ENCODE data around the gene GREB1.
A peak's percentile ranks its signal among the peaks of the same experiment; 100 is the strongest.

The GREB1 gene

DNA sequence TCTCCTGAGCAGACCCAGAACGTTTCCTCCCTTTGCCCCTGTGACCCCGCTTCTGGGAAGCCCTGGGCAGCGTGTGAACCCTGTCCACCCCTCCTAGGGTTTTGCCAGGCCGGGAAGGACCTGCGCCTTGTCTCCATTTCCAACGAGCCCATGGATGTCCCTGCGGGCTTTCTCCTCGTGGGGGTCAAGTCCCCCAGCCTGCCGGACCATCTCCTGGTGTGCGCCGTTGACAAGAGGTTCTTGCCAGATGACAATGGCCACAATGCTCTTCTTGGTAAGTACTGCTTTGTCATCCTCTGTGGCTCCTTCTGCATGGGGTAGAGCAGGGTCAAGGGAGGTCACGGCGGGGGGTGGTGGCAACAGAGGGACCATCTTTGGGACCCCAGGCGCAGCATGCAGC, 32.5 kb downstream of the GREB1 start:
- WGBS, result 92% methylated on average over 13 of the region's 14 CpGs
- H3K9me3 ChIP-seq (ENCODE audit: control insufficient read depth, low read length), result no peaks in the 10 kb centered on the region
- H2BK15ac ChIP-seq (ENCODE audit: low read depth, poor library complexity, severe bottlenecking), result peak overlapping the region; percentile 65
- H3K27me3 ChIP-seq (ENCODE audit: control insufficient read depth in 1 of 2, insufficient read depth in 1 of 2, low read length in 2 of 2), result peaks cover 6 to 48% of the 10 kb centered on the region in 2 experiments
- H2BK12ac ChIP-seq (ENCODE audit: low read length in 2 of 2), result peak overlapping the region in 1 of 2 experiments; percentile 29
- no peak overlapping the region for H3K4ac ChIP-seq (ENCODE audit: low read depth in 1 of 2, low read length in 2 of 2)
- no peaks in the 10 kb centered on the region for H3K79me1 ChIP-seq (replicated peaks; ENCODE audit: low read length, poor library complexity, severe bottlenecking)
- no peak overlapping the region for H3K14ac ChIP-seq (ENCODE audit: low read length in 2 of 2)
- H3K27ac ChIP-seq (ENCODE audit: low read length, poor library complexity, severe bottlenecking), result no peak overlapping the region
- no peak overlapping the region for H3K18ac ChIP-seq (ENCODE audit: low read depth in 1 of 2, low read length in 2 of 2)
- H2AFZ ChIP-seq (ENCODE audit: low read depth, low read length), result no peak overlapping the region
- no peaks in the 10 kb centered on the region for H3K36me3 ChIP-seq (ENCODE audit: control insufficient read depth in 1 of 2, insufficient read depth in 2 of 2, low read depth in 1 of 2, low read length in 2 of 2)
- peaks cover 5% of the 10 kb centered on the region for H3K4me1 ChIP-seq (ENCODE audit: control insufficient read depth, insufficient read depth, low read depth, low read length)
- H2BK5ac ChIP-seq (ENCODE audit: low read depth, low read length, poor library complexity, severe bottlenecking), result no peak overlapping the region
- no peak for DNase-seq
- no peak overlapping the region for H3K4me3 ChIP-seq (ENCODE audit: insufficient read depth in 1 of 2, low read depth in 1 of 2, low read length in 2 of 2)
- no peak overlapping the region for H4K8ac ChIP-seq (ENCODE audit: low read length)
- no peak overlapping the region for H3K4me2 ChIP-seq (ENCODE audit: low read length, poor library complexity, severe bottlenecking)
- no peak overlapping the region for H3K23ac ChIP-seq (ENCODE audit: low read length in 2 of 2)
- H2AK5ac ChIP-seq (ENCODE audit: low read length, severe bottlenecking), result no peak overlapping the region
- no peak overlapping the region for H2BK120ac ChIP-seq (ENCODE audit: low read depth, low read length)
- no peak overlapping the region for H4K91ac ChIP-seq (ENCODE audit: low read length)
- H3K9ac ChIP-seq (ENCODE audit: low read length), result no peak overlapping the region

DNA sequence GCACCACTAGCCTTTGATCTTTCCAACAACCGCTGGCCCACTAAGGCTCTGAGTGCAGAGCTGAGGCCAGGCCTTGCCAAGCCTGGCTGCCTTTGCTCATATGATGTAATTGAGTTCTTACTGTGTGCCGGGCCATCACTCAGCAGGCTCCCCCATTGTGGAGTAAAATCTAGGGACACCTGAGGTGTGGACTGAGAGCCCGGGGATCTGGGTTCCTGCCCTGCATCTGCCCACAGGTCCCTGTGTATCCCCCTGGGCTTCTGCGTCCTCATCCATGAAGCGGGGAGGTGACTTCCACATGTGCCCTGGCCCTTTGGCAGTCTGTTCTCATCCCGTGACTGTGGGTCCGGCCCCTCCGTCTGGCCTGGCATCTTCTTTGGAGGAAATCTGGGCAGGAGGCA, 33.8 kb downstream of the GREB1 start:
- Histone ChIP-seq H3K27ac (ENCODE audit: low read length, poor library complexity, severe bottlenecking) (no peak overlapping the region), H3K36me3 (ENCODE audit: control insufficient read depth in 1 of 2, insufficient read depth in 2 of 2, low read depth in 1 of 2, low read length in 2 of 2) (no peaks in the 10 kb centered on the region), H2BK15ac (ENCODE audit: low read depth, poor library complexity, severe bottlenecking) (peak overlapping the region; percentile 18), H2AK5ac (ENCODE audit: low read length, severe bottlenecking) (no peak overlapping the region), H3K14ac (ENCODE audit: low read length in 2 of 2) (no peak overlapping the region), H3K9me3 (ENCODE audit: control insufficient read depth, low read length) (no peaks in the 10 kb centered on the region), H4K91ac (ENCODE audit: low read length) (no peak overlapping the region), H2BK120ac (ENCODE audit: low read depth, low read length) (no peak overlapping the region), H2AFZ (ENCODE audit: low read depth, low read length) (no peak overlapping the region), H4K8ac (ENCODE audit: low read length) (no peak overlapping the region), H2BK12ac (ENCODE audit: low read length in 2 of 2) (no peak overlapping the region), H3K23ac (ENCODE audit: low read length in 2 of 2) (no peak overlapping the region), H3K79me1 (replicated peaks; ENCODE audit: low read length, poor library complexity, severe bottlenecking) (no peaks in the 10 kb centered on the region), H3K4me2 (ENCODE audit: low read length, poor library complexity, severe bottlenecking) (no peak overlapping the region), H2BK5ac (ENCODE audit: low read depth, low read length, poor library complexity, severe bottlenecking) (no peak overlapping the region), H3K4me1 (ENCODE audit: control insufficient read depth, insufficient read depth, low read depth, low read length) (peaks cover 4% of the 10 kb centered on the region), H3K4ac (ENCODE audit: low read depth in 1 of 2, low read length in 2 of 2) (no peak overlapping the region), H3K27me3 (ENCODE audit: control insufficient read depth in 1 of 2, insufficient read depth in 1 of 2, low read length in 2 of 2) (peaks cover 6 to 53% of the 10 kb centered on the region in 2 experiments), H3K9ac (ENCODE audit: low read length) (no peak overlapping the region), H3K18ac (ENCODE audit: low read depth in 1 of 2, low read length in 2 of 2) (no peak overlapping the region), H3K4me3 (ENCODE audit: insufficient read depth in 1 of 2, low read depth in 1 of 2, low read length in 2 of 2) (no peak overlapping the region)
- no peak for DNase-seq
- WGBS, result 98% methylated on average over 8 of the region's 8 CpGs

- Histone ChIP-seq H2BK5ac (ENCODE audit: low read depth, low read length, poor library complexity, severe bottlenecking) (no peak overlapping the region), H4K8ac (ENCODE audit: low read length) (peak overlapping the region; percentile 57), H2BK15ac (ENCODE audit: low read depth, poor library complexity, severe bottlenecking) (no peak overlapping the region), H3K27ac (ENCODE audit: low read length, poor library complexity, severe bottlenecking) (no peak overlapping the region), H3K23ac (ENCODE audit: low read length in 2 of 2) (no peak overlapping the region), H2AFZ (ENCODE audit: low read depth, low read length) (no peak overlapping the region), H3K36me3 (ENCODE audit: control insufficient read depth in 1 of 2, insufficient read depth in 2 of 2, low read depth in 1 of 2, low read length in 2 of 2) (no peaks in the 10 kb centered on the region), H3K14ac (ENCODE audit: low read length in 2 of 2) (no peak overlapping the region), H3K4me3 (ENCODE audit: insufficient read depth in 1 of 2, low read depth in 1 of 2, low read length in 2 of 2) (no peak overlapping the region), H3K9me3 (ENCODE audit: control insufficient read depth, low read length) (no peaks in the 10 kb centered on the region), H2BK120ac (ENCODE audit: low read depth, low read length) (no peak overlapping the region), H4K91ac (ENCODE audit: low read length) (no peak overlapping the region), H2AK5ac (ENCODE audit: low read length, severe bottlenecking) (no peak overlapping the region), H3K9ac (ENCODE audit: low read length) (no peak overlapping the region), H3K18ac (ENCODE audit: low read depth in 1 of 2, low read length in 2 of 2) (peak overlapping the region in 1 of 2 experiments; percentile 10), H3K79me1 (replicated peaks; ENCODE audit: low read length, poor library complexity, severe bottlenecking) (no peaks in the 10 kb centered on the region), H3K27me3 (ENCODE audit: control insufficient read depth in 1 of 2, insufficient read depth in 1 of 2, low read length in 2 of 2) (peaks cover 6 to 60% of the 10 kb centered on the region in 2 experiments), H3K4me1 (ENCODE audit: control insufficient read depth, insufficient read depth, low read depth, low read length) (peaks cover 7% of the 10 kb centered on the region), H3K4ac (ENCODE audit: low read depth in 1 of 2, low read length in 2 of 2) (no peak overlapping the region), H2BK12ac (ENCODE audit: low read length in 2 of 2) (no peak overlapping the region), H3K4me2 (ENCODE audit: low read length, poor library complexity, severe bottlenecking) (no peak overlapping the region)
- 79% methylated on average over 8 of the region's 10 CpGs for WGBS
- no peak for DNase-seq
These were observed 34.6 kb downstream of the GREB1 start for GRCh38 chr2:11568436-11568835.

GRCh38 chr2:11569636-11570035, 35.8 kb downstream of the GREB1 start:
- H3K9ac ChIP-seq (ENCODE audit: low read length), result no peak overlapping the region
- peaks cover 6 to 60% of the 10 kb centered on the region in 2 experiments for H3K27me3 ChIP-seq (ENCODE audit: control insufficient read depth in 1 of 2, insufficient read depth in 1 of 2, low read length in 2 of 2)
- peaks cover 9% of the 10 kb centered on the region for H3K4me1 ChIP-seq (ENCODE audit: control insufficient read depth, insufficient read depth, low read depth, low read length)
- H4K91ac ChIP-seq (ENCODE audit: low read length), result peak overlapping the region; percentile 3
- no peaks in the 10 kb centered on the region for H3K9me3 ChIP-seq (ENCODE audit: control insufficient read depth, low read length)
- no peak overlapping the region for H3K18ac ChIP-seq (ENCODE audit: low read depth in 1 of 2, low read length in 2 of 2)
- no peak overlapping the region for H3K27ac ChIP-seq (ENCODE audit: low read length, poor library complexity, severe bottlenecking)
- no peak overlapping the region for H3K4ac ChIP-seq (ENCODE audit: low read depth in 1 of 2, low read length in 2 of 2)
- no peak overlapping the region for H2BK120ac ChIP-seq (ENCODE audit: low read depth, low read length)
- peak overlapping the region in 1 of 2 experiments; percentile 47 for H2BK12ac ChIP-seq (ENCODE audit: low read length in 2 of 2)
- no peak overlapping the region for H2AK5ac ChIP-seq (ENCODE audit: low read length, severe bottlenecking)
- H2BK15ac ChIP-seq (ENCODE audit: low read depth, poor library complexity, severe bottlenecking), result no peak overlapping the region
- H3K36me3 ChIP-seq (ENCODE audit: control insufficient read depth in 1 of 2, insufficient read depth in 2 of 2, low read depth in 1 of 2, low read length in 2 of 2), result no peaks in the 10 kb centered on the region
- DNase-seq, result no peak
- peak overlapping the region in 1 of 2 experiments; percentile 35 for H3K14ac ChIP-seq (ENCODE audit: low read length in 2 of 2)
- H2BK5ac ChIP-seq (ENCODE audit: low read depth, low read length, poor library complexity, severe bottlenecking), result no peak overlapping the region
- H3K4me3 ChIP-seq (ENCODE audit: insufficient read depth in 1 of 2, low read depth in 1 of 2, low read length in 2 of 2), result no peak overlapping the region
- no peak overlapping the region for H3K4me2 ChIP-seq (ENCODE audit: low read length, poor library complexity, severe bottlenecking)
- WGBS, result 96% methylated on average over 7 of the region's 7 CpGs
- H3K79me1 ChIP-seq (replicated peaks; ENCODE audit: low read length, poor library complexity, severe bottlenecking), result no peaks in the 10 kb centered on the region
- no peak overlapping the region for H4K8ac ChIP-seq (ENCODE audit: low read length)
- H2AFZ ChIP-seq (ENCODE audit: low read depth, low read length), result no peak overlapping the region
- H3K23ac ChIP-seq (ENCODE audit: low read length in 2 of 2), result peak overlapping the region in 1 of 2 experiments; percentile 66

Data from mesenchymal stem cell (in vitro differentiated cells and primary cell).